Esophagus muscularis mucosa (tissue), 4 donors: Measurements from ENCODE around the gene COG3. TPM values are rescaled to one million over a fixed set of nuclear protein-coding genes. Genes with fewer than 3 reads are reported as not detected.

Source experiments
- DNase-seq: peaks from one replicate; pipeline ENCODE4 v3.0.0-alpha.2; 2017; ENCODE audit errors: extremely low spot score
- H3K27ac ChIP-seq, 4 donors: fragments of 200-600 bp; sonication (generic); replicated peaks in 1 of 4; 1 replicate in 3 of 4; 2 replicates in 1 of 4; pipeline ENCODE4 v1.5.1; 2016 to 2019; ENCODE audit warnings: mild to moderate bottlenecking in 1 of 4
- H3K27me3 ChIP-seq, 4 donors: fragments of 200-600 bp; sonication (generic); one replicate each; pipeline versions ENCODE4 v1.5.1 to v1.6.0; 2016 to 2019
- H3K36me3 ChIP-seq, 4 donors: fragments of 200-600 bp; sonication (generic); one replicate each; pipeline ENCODE4 v1.5.1; 2016 to 2019
- H3K4me1 ChIP-seq, 4 donors: fragments of 200-600 bp; sonication (generic); one replicate each; pipeline ENCODE4 v1.5.1; 2016 to 2019
- H3K4me3 ChIP-seq, 4 donors: fragments of 200-600 bp; sonication (generic); 1 replicate in 2 of 4; 2 replicates in 2 of 4; pipeline ENCODE4 v1.5.1; 2016 to 2019; ENCODE audit warnings: mild to moderate bottlenecking in 4 of 4, moderate library complexity in 1 of 4
- H3K9me3 ChIP-seq, 4 donors: fragments of 200-600 bp; sonication (generic); 1 replicate in 3 of 4; 2 replicates in 1 of 4; pipeline ENCODE4 v1.5.1; 2016 to 2019
- EP300 ChIP-seq: sonication (generic); formaldehyde crosslinking; IDR thresholded peaks from one replicate; pipeline ENCODE4 v1.6.1; 2017; ENCODE audit warnings: antibody characterized with exemption
- POLR2A ChIP-seq: fragments of 450-650 bp; IDR thresholded peaks from one replicate; pipeline ENCODE4 v1.6.1; 2017; ENCODE audit warnings: antibody characterized with exemption, moderate library complexity, mild to moderate bottlenecking, low read depth
- POLR2AphosphoS5 ChIP-seq, 2 donors: sonication (generic); formaldehyde crosslinking; IDR thresholded peaks; one replicate each; pipeline ENCODE4 v1.6.1; 2017; ENCODE audit warnings: antibody characterized with exemption in 2 of 2
- WGBS: methylation state at CpG from one replicate; pipeline ENCODE4 v1.1.5; 2018; 5-methylcytosine and 5-hydroxymethylcytosine counted together
- intact Hi-C: fragments of 100-400 bp; cut with DNase I; formaldehyde crosslinking; loops from one replicate; pipeline ENCODE4 v1.15.1; 2023
- total RNA-seq, 4 donors: library from RNA; depleted of rRNA; stranded (reverse); fragments of >200 nt; gene quantifications; one replicate each; pipeline versions ENCODE4 v1.1.0 to v1.2.1, GENCODE V29; 2016
- TF ChIP-seq, protein P1 (sequence below), 3 experiments: fragments of 200-600 bp in 2 of 3; fragments of 450-650 bp in 1 of 3; sonication (generic) in 2 of 3; IDR thresholded peaks; one replicate each; pipeline ENCODE4 v1.5.1; 2017 to 2019; ENCODE audit warnings: antibody characterized with exemption in 3 of 3, mild to moderate bottlenecking in 2 of 3, moderate library complexity in 1 of 3

COG3 gene
- total RNA-seq, 4 donors from 2014 or later, result 17.7 to 28.2 (median 21.3) TPM

DNA sequence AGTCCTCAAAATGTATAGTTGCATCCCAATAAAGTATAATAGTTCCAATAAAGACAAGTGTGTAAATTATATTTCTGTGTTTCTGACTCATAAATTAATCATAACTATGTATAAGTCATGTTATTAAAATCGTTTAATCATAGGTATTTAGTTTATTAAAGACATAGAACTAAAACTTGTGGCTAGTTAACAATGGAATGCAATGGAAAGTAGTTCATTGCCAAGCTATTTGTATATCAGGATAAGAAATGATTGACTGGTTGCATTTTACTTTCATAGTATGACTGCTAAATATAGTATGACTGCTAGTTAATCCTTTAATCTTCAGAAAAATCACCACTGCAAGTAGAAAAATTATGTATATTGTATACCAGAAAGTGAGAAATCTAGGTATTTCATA lies 16.9 kb downstream of the COG3 start:
- intact Hi-C loops, result no loop called here
- peaks cover 11 to 56% (median 36%) of the 10 kb centered on the region in 4 donors for H3K36me3 ChIP-seq
- H3K27me3 ChIP-seq, result no peaks in the 10 kb centered on the region
- H3K4me1 ChIP-seq, result peaks cover 0 to 4% (median 0%) of the 10 kb centered on the region in 4 donors
- H3K4me3 ChIP-seq, result no peak overlapping the region
- no peak for DNase-seq
- TF ChIP-seq POLR2A (no peak), EP300 (no peak), POLR2AphosphoS5 (IDR thresholded peaks at IDR 0.05) (no peak)
- TF ChIP-seq, protein P1, sequence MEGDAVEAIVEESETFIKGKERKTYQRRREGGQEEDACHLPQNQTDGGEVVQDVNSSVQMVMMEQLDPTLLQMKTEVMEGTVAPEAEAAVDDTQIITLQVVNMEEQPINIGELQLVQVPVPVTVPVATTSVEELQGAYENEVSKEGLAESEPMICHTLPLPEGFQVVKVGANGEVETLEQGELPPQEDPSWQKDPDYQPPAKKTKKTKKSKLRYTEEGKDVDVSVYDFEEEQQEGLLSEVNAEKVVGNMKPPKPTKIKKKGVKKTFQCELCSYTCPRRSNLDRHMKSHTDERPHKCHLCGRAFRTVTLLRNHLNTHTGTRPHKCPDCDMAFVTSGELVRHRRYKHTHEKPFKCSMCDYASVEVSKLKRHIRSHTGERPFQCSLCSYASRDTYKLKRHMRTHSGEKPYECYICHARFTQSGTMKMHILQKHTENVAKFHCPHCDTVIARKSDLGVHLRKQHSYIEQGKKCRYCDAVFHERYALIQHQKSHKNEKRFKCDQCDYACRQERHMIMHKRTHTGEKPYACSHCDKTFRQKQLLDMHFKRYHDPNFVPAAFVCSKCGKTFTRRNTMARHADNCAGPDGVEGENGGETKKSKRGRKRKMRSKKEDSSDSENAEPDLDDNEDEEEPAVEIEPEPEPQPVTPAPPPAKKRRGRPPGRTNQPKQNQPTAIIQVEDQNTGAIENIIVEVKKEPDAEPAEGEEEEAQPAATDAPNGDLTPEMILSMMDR (IDR thresholded peaks at IDR 0.05), result no peak
- H3K9me3 ChIP-seq, result no peaks in the 10 kb centered on the region
- no peak overlapping the region for H3K27ac ChIP-seq
- 82% methylated on average over 1 of the region's 1 CpG for WGBS

DNA sequence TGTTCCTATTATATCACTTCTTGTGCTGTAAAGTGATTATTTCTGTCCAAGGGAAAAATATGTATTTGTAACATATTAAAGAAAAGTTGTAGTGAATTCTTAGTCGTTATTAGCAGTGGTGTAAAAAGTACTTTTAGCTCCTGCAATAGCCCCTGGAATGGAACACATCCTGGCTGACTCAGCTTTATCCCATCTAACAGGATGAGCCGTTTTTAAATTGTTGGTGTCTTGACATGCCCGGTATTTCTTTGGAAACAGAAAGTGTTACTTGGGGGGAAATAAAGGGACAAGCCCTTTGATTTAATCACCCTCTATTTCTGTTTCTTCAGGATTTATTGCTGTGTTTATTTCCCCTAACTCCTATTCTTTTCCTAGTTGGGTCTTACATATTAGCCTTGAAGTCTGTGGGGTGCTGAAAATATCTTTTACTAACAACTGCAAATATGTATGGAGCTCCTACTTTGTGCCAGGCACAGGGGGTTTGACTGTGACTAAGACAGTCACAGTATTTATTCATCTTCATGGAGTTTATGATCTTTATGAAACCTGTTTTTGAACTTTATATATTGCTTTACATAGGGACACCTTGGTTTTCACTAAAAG lies 17.9 kb downstream of the COG3 start:
- no peak overlapping the region for H3K4me3 ChIP-seq
- peaks cover 0 to 4% (median 0%) of the 10 kb centered on the region in 4 donors for H3K4me1 ChIP-seq
- no peak overlapping the region for H3K27ac ChIP-seq
- intact Hi-C loops, result no loop called here
- H3K9me3 ChIP-seq, result no peaks in the 10 kb centered on the region
- H3K36me3 ChIP-seq, result peaks cover 19 to 56% (median 39%) of the 10 kb centered on the region in 4 donors
- WGBS, result 64% methylated on average over 3 of the region's 3 CpGs
- no peaks in the 10 kb centered on the region for H3K27me3 ChIP-seq
- no peak for TF ChIP-seq EP300
- no peak for TF ChIP-seq POLR2AphosphoS5 (IDR thresholded peaks at IDR 0.05)
- TF ChIP-seq, protein P1 (IDR thresholded peaks at IDR 0.05), result no peak
- TF ChIP-seq POLR2A, result no peak
- no peak for DNase-seq

DNA sequence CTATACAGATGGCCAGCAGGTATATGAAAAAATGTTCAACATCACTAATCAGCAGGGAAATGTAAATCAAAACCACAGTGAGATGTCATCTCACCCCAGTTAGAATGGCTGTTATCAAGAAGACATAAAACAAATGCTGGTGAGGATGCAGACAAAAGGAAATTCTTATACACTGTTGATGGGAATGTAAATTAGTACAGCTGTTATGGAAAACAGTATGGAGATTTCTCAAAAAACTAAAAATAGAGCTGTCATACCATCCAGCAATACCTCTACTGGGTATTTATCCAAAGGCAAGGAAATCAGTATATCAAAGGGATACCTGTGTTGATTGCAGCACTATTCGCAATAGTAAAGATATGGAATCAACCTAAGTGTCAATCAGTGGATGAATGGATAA lies 22.9 kb downstream of the COG3 start:
- Histone ChIP-seq H3K4me1 (no peaks in the 10 kb centered on the region), H3K36me3 (peaks cover 20 to 70% (median 52%) of the 10 kb centered on the region in 4 donors), H3K27ac (no peak overlapping the region), H3K9me3 (no peaks in the 10 kb centered on the region), H3K4me3 (no peak overlapping the region), H3K27me3 (no peaks in the 10 kb centered on the region)
- no peak for DNase-seq
- intact Hi-C loops, result no loop called here
- WGBS, result 100% methylated on average over 1 of the region's 1 CpG
- TF ChIP-seq EP300, result no peak
- TF ChIP-seq, protein P1 (IDR thresholded peaks at IDR 0.05), result no peak
- TF ChIP-seq POLR2A, result no peak
- no peak for TF ChIP-seq POLR2AphosphoS5 (IDR thresholded peaks at IDR 0.05)

DNA sequence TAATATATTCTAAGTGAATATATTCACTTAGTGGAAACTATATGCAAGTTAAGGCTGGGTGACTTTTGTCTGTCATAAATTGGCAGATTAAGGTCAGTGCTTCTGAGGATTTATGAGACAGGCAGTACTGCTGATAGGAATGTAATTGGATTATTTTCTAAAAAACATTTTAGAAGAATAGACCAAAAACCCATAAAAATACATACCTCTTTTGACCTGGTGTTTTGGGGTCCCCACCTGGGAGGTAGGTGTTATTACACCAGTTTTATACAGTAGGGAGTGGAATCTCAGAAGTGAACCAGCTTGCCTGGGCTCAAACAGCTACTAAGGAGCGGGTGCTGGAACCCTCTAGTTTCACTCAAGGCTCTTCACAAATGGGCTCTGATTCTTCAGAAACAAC lies 25.3 kb downstream of the COG3 start:
- intact Hi-C loops, result no loop called here
- peaks cover 18 to 71% (median 57%) of the 10 kb centered on the region in 4 donors for H3K36me3 ChIP-seq
- no peaks in the 10 kb centered on the region for H3K4me1 ChIP-seq
- no peak for DNase-seq
- H3K4me3 ChIP-seq, result no peak overlapping the region
- no peak overlapping the region for H3K27ac ChIP-seq
- WGBS, result 100% methylated on average over 1 of the region's 1 CpG
- H3K27me3 ChIP-seq, result no peaks in the 10 kb centered on the region
- H3K9me3 ChIP-seq, result no peaks in the 10 kb centered on the region
- no peak for TF ChIP-seq POLR2AphosphoS5 (IDR thresholded peaks at IDR 0.05)
- TF ChIP-seq, protein P1 (IDR thresholded peaks at IDR 0.05), result peak in 1 of 3 experiments; percentile 23

DNA sequence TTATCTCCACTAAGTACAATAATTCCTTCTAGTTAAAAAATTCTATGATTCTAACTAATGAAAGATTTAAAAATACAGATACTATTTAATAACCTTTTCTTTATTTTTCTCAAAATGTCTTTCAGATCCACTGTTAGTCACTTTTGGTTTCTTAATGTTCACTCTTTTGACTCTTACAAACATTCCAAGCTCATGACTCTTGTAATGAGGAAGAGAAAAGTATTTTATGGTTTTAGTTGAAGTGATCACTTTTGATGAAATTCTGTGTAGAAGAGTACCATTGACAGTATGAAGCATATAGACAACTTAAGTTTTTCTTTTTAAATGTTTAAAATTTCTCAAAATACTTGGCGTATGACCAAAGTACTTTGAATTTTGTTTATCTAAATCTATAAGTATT lies 27.8 kb downstream of the COG3 start:
- DNase-seq, result no peak
- no peaks in the 10 kb centered on the region for H3K27me3 ChIP-seq
- TF ChIP-seq POLR2AphosphoS5 (IDR thresholded peaks at IDR 0.05) (no peak), POLR2A (no peak), EP300 (no peak)
- TF ChIP-seq, protein P1 (IDR thresholded peaks at IDR 0.05), result no peak
- no peaks in the 10 kb centered on the region for H3K4me1 ChIP-seq
- peaks cover 26 to 81% (median 67%) of the 10 kb centered on the region in 4 donors for H3K36me3 ChIP-seq
- 95% methylated on average over 1 of the region's 1 CpG for WGBS
- no peak overlapping the region for H3K27ac ChIP-seq
- H3K9me3 ChIP-seq, result no peaks in the 10 kb centered on the region
- no peak overlapping the region for H3K4me3 ChIP-seq
- intact Hi-C loops, result no loop called here
